Cortex of kidney (tissue), 1 donor: ENCODE results near the gene OR13C9.
"Not testable (repeated sequence)": the region's sequence is repeated elsewhere in the genome, so short reads cannot be mapped to it uniquely, and the experiment has no call there.

ENCODE experiments used
- DNase-seq: peaks from one replicate; lab custom pipeline; 2025; lab: John Stamatoyannopoulos, UW

OR13C9 gene

GRCh38 chr9:104618104-104618503 is at the start of gene OR13C9:
Gene OR13C9 (minus strand): TSS chr9:104618204. CDS start chr9:104618204, 0 bp downstream.
- no peak for DNase-seq

GRCh38 chr9:104658496-104659195 is 40.6 kb upstream of the OR13C9 start:
- DNase-seq, result no peak

- no peak for DNase-seq
These were observed 17.5 kb upstream of the OR13C9 start for GRCh38 chr9:104635456-104635855.

- DNase-seq, result no peak
These were observed 16.0 kb upstream of the OR13C9 start for GRCh38 chr9:104633976-104634520.

- not testable (repeated sequence) for DNase-seq
These were observed 8.0 kb upstream of the OR13C9 start for GRCh38 chr9:104625964-104626363.

GRCh38 chr9:104617418-104617817 is 586 bp downstream of the OR13C9 start:
- no peak for DNase-seq

- no peak for DNase-seq
These were observed 6.8 kb downstream of the OR13C9 start for GRCh38 chr9:104611213-104611612.

- no peak for DNase-seq
These were observed 9.7 kb downstream of the OR13C9 start for GRCh38 chr9:104608336-104608735.

- DNase-seq, result no peak
These were observed 11.9 kb downstream of the OR13C9 start for GRCh38 chr9:104606152-104606551.

GRCh38 chr9:104605527-104605926 is 12.5 kb downstream of the OR13C9 start, which contains the start of gene OR13C2:
Gene OR13C2 (minus strand): TSS chr9:104605627. CDS start chr9:104605627, 0 bp downstream.
- not testable (repeated sequence) for DNase-seq

- no peak for DNase-seq
These were observed 13.2 kb downstream of the OR13C9 start for GRCh38 chr9:104604801-104605200.

- DNase-seq, result not testable (repeated sequence)
These were observed 18.7 kb downstream of the OR13C9 start, which contains the start of gene OR13C5 for GRCh38 chr9:104599313-104599712. Gene OR13C5 (minus strand): TSS chr9:104599413. CDS start chr9:104599413, 0 bp downstream.

GRCh38 chr9:104598749-104599148 is 19.3 kb downstream of the OR13C9 start:
- not testable (repeated sequence) for DNase-seq

GRCh38 chr9:104589626-104590025 is 28.4 kb downstream of the OR13C9 start:
- DNase-seq, result no peak

- no peak for DNase-seq
These were observed 31.4 kb downstream of the OR13C9 start for GRCh38 chr9:104586496-104587180.

- DNase-seq, result no peak
These were observed 37.4 kb downstream of the OR13C9 start for GRCh38 chr9:104580562-104580961.

GRCh38 chr9:104577263-104577662 is 40.7 kb downstream of the OR13C9 start:
- no peak for DNase-seq

- no peak for DNase-seq
These were observed 42.5 kb downstream of the OR13C9 start for GRCh38 chr9:104575456-104575855.

GRCh38 chr9:104572612-104573011 is 45.4 kb downstream of the OR13C9 start:
- DNase-seq, result no peak

GRCh38 chr9:104568868-104569267 is 49.1 kb downstream of the OR13C9 start, which contains the start of gene OR13C8:
Gene OR13C8 (plus strand): TSS chr9:104569168. CDS start chr9:104569168, 0 bp downstream.
- no peak for DNase-seq
